K562 (cell line): Measurements from ENCODE around the gene PRKCE.

Experiments used
- CBX1 ChIP-seq: sonication (generic); IDR thresholded peaks from 2 replicates; pipeline ENCODE4 v1.6.1; 2016; ENCODE audit warnings: antibody characterized with exemption, low read depth, mild to moderate bottlenecking
- FOSL1 ChIP-seq: fragments of 200-800 bp; sonication (Bioruptor generic); conservative IDR thresholded peaks from 2 replicates; pipeline ENCODE4 v1.6.1; 2016; ENCODE audit warnings: missing genetic modification characterization, missing compliant biosample characterization
- MECOM ChIP-seq: fragments of 250-450 bp; sonication (Bioruptor Pico); IDR thresholded peaks from 2 replicates; pipeline ENCODE4 v1.8.0; 2022; ENCODE audit warnings: inconsistent platforms
- RAD21 ChIP-seq, 2 experiments: fragments of 250-450 bp in 1 of 2; fragments of 450-650 bp in 1 of 2; sonication (Bioruptor Pico) in 1 of 2; formaldehyde crosslinking in 1 of 2; IDR thresholded peaks in 1 of 2; conservative IDR thresholded peaks in 1 of 2; 2 replicates each; pipeline versions ENCODE4 v1.4.0 to v1.8.0; 2020 to 2022; ENCODE audit warnings: mild to moderate bottlenecking in 2 of 2, moderate library complexity in 1 of 2
- ZNF143 ChIP-seq: sonication (generic); formaldehyde crosslinking; IDR thresholded peaks from 2 replicates; pipeline ENCODE4 v1.9.0; 2022; ENCODE audit warnings: mild to moderate bottlenecking, missing genetic modification reagents
- ZNF224 ChIP-seq: sonication (generic); formaldehyde crosslinking; IDR thresholded peaks from 2 replicates; pipeline ENCODE4 v1.8.0; 2022; ENCODE audit warnings: mild to moderate bottlenecking, missing genetic modification reagents
- TF ChIP-seq, protein P1 (sequence below): sonication (generic); formaldehyde crosslinking; IDR thresholded peaks from 2 replicates; pipeline ENCODE4 v1.9.0; 2022; ENCODE audit warnings: mild to moderate bottlenecking, missing genetic modification reagents
- TF ChIP-seq, protein P2 (sequence below), 3 experiments: IDR thresholded peaks in 2 of 3; conservative IDR thresholded peaks in 1 of 3; 2 replicates each; pipeline ENCODE4 v1.5.1; 2011 to 2012; ENCODE audit warnings: low read length in 3 of 3, mild to moderate bottlenecking in 3 of 3, control low read depth in 2 of 3, improper control_type of control experiment in 1 of 3, inconsistent platforms in 1 of 3, low read depth in 1 of 3, mixed read lengths in 1 of 3, moderate library complexity in 1 of 3; ENCODE audit not compliant: insufficient read depth in 2 of 3
- TF ChIP-seq, protein P3 (sequence below): sonication (generic); formaldehyde crosslinking; IDR thresholded peaks from 2 replicates; pipeline ENCODE4 v1.8.0; 2023; ENCODE audit warnings: mild to moderate bottlenecking, missing genetic modification reagents
- TF ChIP-seq, protein P4 (sequence below), 2 experiments: fragments of 450-650 bp; conservative IDR thresholded peaks; 2 replicates each; pipeline ENCODE4 v1.6.1; 2017; ENCODE audit warnings: mild to moderate bottlenecking in 2 of 2, moderate library complexity in 2 of 2

DNA sequence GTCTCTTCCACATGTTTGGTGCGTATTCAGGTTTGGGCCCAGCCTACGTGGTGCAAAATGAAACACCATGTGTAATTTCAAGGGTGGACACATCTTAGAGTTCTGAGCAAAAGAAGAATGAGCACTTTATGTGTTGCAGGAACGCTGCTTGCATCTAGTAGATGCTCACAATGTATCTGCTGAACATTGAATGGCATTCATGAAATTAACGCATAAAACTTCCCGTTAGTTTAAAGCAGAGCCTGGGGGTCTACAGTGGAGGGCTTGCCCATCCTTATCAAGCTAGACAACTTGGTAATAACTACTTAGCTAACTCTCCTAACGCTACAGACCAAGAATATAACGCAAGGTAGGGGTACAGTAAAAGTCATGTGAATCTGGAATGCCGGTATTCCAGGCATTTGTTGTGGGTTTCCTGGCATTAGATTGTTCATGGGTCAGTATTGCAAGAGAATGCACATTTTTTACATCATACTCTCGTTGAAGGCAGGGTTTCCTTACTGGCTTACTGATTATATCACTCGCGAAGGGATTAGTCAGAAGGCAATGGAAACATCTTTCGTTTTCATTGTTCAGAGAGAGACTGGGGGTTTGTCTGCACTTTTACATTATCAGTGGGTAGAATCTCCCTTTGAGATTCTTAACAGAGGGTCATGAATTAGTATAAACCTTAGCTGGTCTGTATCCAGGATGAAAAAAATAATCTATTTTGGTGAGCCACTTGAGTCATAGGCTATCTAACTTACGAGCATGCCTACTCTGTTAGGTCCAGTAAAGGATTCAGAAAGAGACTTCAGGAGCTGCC is 416.2 kb downstream of the PRKCE start:
- TF ChIP-seq, protein P1, sequence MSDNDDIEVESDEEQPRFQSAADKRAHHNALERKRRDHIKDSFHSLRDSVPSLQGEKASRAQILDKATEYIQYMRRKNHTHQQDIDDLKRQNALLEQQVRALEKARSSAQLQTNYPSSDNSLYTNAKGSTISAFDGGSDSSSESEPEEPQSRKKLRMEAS, result no peak
- TF ChIP-seq CBX1, result no peak
- TF ChIP-seq RAD21 (CRISPR knock-in tag; conservative IDR thresholded peaks at IDR 0.05 in 1 of 2, IDR thresholded peaks at IDR 0.05 in 1 of 2), result peak in 1 of 2 experiments; percentile 20; a peak in 1 of 4 replicates
- TF ChIP-seq ZNF143 (CRISPR knock-in tag), result no peak
- TF ChIP-seq, protein P2, sequence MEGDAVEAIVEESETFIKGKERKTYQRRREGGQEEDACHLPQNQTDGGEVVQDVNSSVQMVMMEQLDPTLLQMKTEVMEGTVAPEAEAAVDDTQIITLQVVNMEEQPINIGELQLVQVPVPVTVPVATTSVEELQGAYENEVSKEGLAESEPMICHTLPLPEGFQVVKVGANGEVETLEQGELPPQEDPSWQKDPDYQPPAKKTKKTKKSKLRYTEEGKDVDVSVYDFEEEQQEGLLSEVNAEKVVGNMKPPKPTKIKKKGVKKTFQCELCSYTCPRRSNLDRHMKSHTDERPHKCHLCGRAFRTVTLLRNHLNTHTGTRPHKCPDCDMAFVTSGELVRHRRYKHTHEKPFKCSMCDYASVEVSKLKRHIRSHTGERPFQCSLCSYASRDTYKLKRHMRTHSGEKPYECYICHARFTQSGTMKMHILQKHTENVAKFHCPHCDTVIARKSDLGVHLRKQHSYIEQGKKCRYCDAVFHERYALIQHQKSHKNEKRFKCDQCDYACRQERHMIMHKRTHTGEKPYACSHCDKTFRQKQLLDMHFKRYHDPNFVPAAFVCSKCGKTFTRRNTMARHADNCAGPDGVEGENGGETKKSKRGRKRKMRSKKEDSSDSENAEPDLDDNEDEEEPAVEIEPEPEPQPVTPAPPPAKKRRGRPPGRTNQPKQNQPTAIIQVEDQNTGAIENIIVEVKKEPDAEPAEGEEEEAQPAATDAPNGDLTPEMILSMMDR (IDR thresholded peaks at IDR 0.05 in 2 of 3, conservative IDR thresholded peaks at IDR 0.05 in 1 of 3; ENCODE audit: insufficient read depth in 2 of 3, low read depth in 1 of 3, low read length in 3 of 3), result no peak
- TF ChIP-seq, protein P3, sequence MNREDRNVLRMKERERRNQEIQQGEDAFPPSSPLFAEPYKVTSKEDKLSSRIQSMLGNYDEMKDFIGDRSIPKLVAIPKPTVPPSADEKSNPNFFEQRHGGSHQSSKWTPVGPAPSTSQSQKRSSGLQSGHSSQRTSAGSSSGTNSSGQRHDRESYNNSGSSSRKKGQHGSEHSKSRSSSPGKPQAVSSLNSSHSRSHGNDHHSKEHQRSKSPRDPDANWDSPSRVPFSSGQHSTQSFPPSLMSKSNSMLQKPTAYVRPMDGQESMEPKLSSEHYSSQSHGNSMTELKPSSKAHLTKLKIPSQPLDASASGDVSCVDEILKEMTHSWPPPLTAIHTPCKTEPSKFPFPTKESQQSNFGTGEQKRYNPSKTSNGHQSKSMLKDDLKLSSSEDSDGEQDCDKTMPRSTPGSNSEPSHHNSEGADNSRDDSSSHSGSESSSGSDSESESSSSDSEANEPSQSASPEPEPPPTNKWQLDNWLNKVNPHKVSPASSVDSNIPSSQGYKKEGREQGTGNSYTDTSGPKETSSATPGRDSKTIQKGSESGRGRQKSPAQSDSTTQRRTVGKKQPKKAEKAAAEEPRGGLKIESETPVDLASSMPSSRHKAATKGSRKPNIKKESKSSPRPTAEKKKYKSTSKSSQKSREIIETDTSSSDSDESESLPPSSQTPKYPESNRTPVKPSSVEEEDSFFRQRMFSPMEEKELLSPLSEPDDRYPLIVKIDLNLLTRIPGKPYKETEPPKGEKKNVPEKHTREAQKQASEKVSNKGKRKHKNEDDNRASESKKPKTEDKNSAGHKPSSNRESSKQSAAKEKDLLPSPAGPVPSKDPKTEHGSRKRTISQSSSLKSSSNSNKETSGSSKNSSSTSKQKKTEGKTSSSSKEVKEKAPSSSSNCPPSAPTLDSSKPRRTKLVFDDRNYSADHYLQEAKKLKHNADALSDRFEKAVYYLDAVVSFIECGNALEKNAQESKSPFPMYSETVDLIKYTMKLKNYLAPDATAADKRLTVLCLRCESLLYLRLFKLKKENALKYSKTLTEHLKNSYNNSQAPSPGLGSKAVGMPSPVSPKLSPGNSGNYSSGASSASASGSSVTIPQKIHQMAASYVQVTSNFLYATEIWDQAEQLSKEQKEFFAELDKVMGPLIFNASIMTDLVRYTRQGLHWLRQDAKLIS (CRISPR knock-in tag), result no peak
- TF ChIP-seq FOSL1 (tag), result peak; percentile 91
- TF ChIP-seq, protein P4, sequence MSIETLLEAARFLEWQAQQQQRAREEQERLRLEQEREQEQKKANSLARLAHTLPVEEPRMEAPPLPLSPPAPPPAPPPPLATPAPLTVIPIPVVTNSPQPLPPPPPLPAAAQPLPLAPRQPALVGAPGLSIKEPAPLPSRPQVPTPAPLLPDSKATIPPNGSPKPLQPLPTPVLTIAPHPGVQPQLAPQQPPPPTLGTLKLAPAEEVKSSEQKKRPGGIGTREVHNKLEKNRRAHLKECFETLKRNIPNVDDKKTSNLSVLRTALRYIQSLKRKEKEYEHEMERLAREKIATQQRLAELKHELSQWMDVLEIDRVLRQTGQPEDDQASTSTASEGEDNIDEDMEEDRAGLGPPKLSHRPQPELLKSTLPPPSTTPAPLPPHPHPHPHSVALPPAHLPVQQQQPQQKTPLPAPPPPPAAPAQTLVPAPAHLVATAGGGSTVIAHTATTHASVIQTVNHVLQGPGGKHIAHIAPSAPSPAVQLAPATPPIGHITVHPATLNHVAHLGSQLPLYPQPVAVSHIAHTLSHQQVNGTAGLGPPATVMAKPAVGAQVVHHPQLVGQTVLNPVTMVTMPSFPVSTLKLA (conservative IDR thresholded peaks at IDR 0.05), result no peak
- no peak for TF ChIP-seq ZNF224
- TF ChIP-seq MECOM (CRISPR knock-in tag), result no peak
